ENCODE data around the gene FAR2. TPM values are rescaled to one million over a fixed set of nuclear protein-coding genes. Genes with fewer than 3 reads are reported as not detected.
"Not testable (repeated sequence)": the region's sequence is repeated elsewhere in the genome, so short reads cannot be mapped to it uniquely, and the experiment has no call there.

FAR2 gene
- total RNA-seq, 1 experiment from 2014 or later: 6.0 TPM

GRCh38 chr12:29149691-29150281, 708 bp downstream of the FAR2 start:
- in situ Hi-C loops (cut with HindIII; ENCODE audit: low pct_unique_long_range_greater_than_20kb, low sequenced_read_pairs): no loop called here

GRCh38 chr12:29150462-29150861, 1.4 kb downstream of the FAR2 start:
- in situ Hi-C loops (cut with HindIII; ENCODE audit: low pct_unique_long_range_greater_than_20kb, low sequenced_read_pairs): no loop called here
- no peak for DNase-seq (ENCODE audit: low read depth, low spot score)

More at GRCh38 chr12:29149691-29150281, 708 bp downstream of the FAR2 start:
- DNase-seq (ENCODE audit: low read depth, low spot score): no peak

GRCh38 chr12:29152223-29152868, 3.3 kb downstream of the FAR2 start:
- in situ Hi-C loops (cut with HindIII; ENCODE audit: low pct_unique_long_range_greater_than_20kb, low sequenced_read_pairs): no loop called here
- no peak for DNase-seq (ENCODE audit: low read depth, low spot score)

GRCh38 chr12:29152981-29153630, 4.0 kb downstream of the FAR2 start:
- in situ Hi-C loops (cut with HindIII; ENCODE audit: low pct_unique_long_range_greater_than_20kb, low sequenced_read_pairs): no loop called here
- DNase-seq (ENCODE audit: low read depth, low spot score): peak; percentile 10

- in situ Hi-C loops (cut with HindIII; ENCODE audit: low pct_unique_long_range_greater_than_20kb, low sequenced_read_pairs): no loop called here
- DNase-seq (ENCODE audit: low read depth, low spot score): peak; percentile 49
Measured at GRCh38 chr12:29155079-29155478, 6.0 kb downstream of the FAR2 start.

- in situ Hi-C loops (cut with HindIII; ENCODE audit: low pct_unique_long_range_greater_than_20kb, low sequenced_read_pairs): no loop called here
- DNase-seq (ENCODE audit: low read depth, low spot score): no peak
Measured at GRCh38 chr12:29157486-29157946, 8.4 kb downstream of the FAR2 start.

GRCh38 chr12:29158115-29158763, 9.2 kb downstream of the FAR2 start:
- DNase-seq (ENCODE audit: low read depth, low spot score): peak; percentile 54
- in situ Hi-C loops (cut with HindIII; ENCODE audit: low pct_unique_long_range_greater_than_20kb, low sequenced_read_pairs): no loop called here

- no peak for DNase-seq (ENCODE audit: low read depth, low spot score)
- in situ Hi-C loops (cut with HindIII; ENCODE audit: low pct_unique_long_range_greater_than_20kb, low sequenced_read_pairs): no loop called here
Measured at GRCh38 chr12:29159661-29160060, 10.6 kb downstream of the FAR2 start.

- DNase-seq (ENCODE audit: low read depth, low spot score): no peak
- in situ Hi-C loops (cut with HindIII; ENCODE audit: low pct_unique_long_range_greater_than_20kb, low sequenced_read_pairs): no loop called here
Measured at GRCh38 chr12:29160230-29160629, 11.2 kb downstream of the FAR2 start.

- DNase-seq (ENCODE audit: low read depth, low spot score): no peak
- in situ Hi-C loops (cut with HindIII; ENCODE audit: low pct_unique_long_range_greater_than_20kb, low sequenced_read_pairs): no loop called here
Measured at GRCh38 chr12:29163146-29163545, 14.1 kb downstream of the FAR2 start.

GRCh38 chr12:29164477-29165393, 15.7 kb downstream of the FAR2 start:
- in situ Hi-C loops (cut with HindIII; ENCODE audit: low pct_unique_long_range_greater_than_20kb, low sequenced_read_pairs): no loop called here
- DNase-seq (ENCODE audit: low read depth, low spot score): no peak

GRCh38 chr12:29167445-29167844, 18.4 kb downstream of the FAR2 start:
- DNase-seq (ENCODE audit: low read depth, low spot score): no peak
- in situ Hi-C loops (cut with HindIII; ENCODE audit: low pct_unique_long_range_greater_than_20kb, low sequenced_read_pairs): no loop called here

- in situ Hi-C loops (cut with HindIII; ENCODE audit: low pct_unique_long_range_greater_than_20kb, low sequenced_read_pairs): no loop called here
- DNase-seq (ENCODE audit: low read depth, low spot score): no peak
Measured at GRCh38 chr12:29167988-29168387, 18.9 kb downstream of the FAR2 start.

GRCh38 chr12:29169978-29170377, 20.9 kb downstream of the FAR2 start:
- in situ Hi-C loops (cut with HindIII; ENCODE audit: low pct_unique_long_range_greater_than_20kb, low sequenced_read_pairs); DNase-seq (ENCODE audit: low read depth, low spot score): not testable (repeated sequence)

- DNase-seq (ENCODE audit: low read depth, low spot score); in situ Hi-C loops (cut with HindIII; ENCODE audit: low pct_unique_long_range_greater_than_20kb, low sequenced_read_pairs): not testable (repeated sequence)
Measured at GRCh38 chr12:29170478-29171084, 21.5 kb downstream of the FAR2 start.

- DNase-seq (ENCODE audit: low read depth, low spot score): no peak
- in situ Hi-C loops (cut with HindIII; ENCODE audit: low pct_unique_long_range_greater_than_20kb, low sequenced_read_pairs): no loop called here
Measured at GRCh38 chr12:29171421-29172258, 22.6 kb downstream of the FAR2 start.

Measured in SK-MEL-5 (cell line).